ENCODE results near the gene TP53TG5. TPM values are rescaled to one million over a fixed set of nuclear protein-coding genes. Genes with fewer than 3 reads are reported as not detected.

The TP53TG5 gene
- polyA plus RNA-seq, 1 experiment: not detected

DNA sequence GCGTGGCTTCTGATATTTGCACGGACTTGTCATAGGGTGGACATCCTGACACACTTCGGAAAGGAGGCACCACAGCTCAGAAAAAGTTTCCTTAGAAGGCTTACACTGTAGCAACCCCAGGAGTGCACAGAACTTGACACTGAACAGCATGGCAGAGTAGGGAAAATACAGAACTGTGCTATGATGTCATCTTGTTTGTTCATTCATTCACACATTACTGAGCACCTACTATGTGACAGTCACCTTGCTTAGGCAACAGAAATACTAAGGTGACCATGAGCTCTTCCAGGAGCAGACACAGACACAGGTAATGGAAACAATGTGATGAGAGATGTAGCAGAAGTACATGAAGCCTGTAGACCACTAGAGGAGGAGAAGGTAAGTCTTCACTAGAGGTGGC is 35.4 kb upstream of the TP53TG5 start:
- Histone ChIP-seq H3K4me3 (ENCODE audit: low read depth, low read length) (no peak overlapping the region), H3K36me3 (ENCODE audit: control insufficient read depth, insufficient read depth, low read length) (peaks cover 5% of the 10 kb centered on the region), H3K27me3 (ENCODE audit: control insufficient read depth, insufficient read depth, low read length) (no peaks in the 10 kb centered on the region)
- POLR2A ChIA-PET: no interaction called here
- CTCF ChIA-PET: interaction anchor here (1.4 to 1.7 kb wide), 2 partner anchors 51 to 119 kb away, joined by 3 to 4 read pairs; partner anchors contain the start of gene SYS1
- DNase-seq (ENCODE audit: low read depth): no peak
- TF ChIP-seq, protein P1, sequence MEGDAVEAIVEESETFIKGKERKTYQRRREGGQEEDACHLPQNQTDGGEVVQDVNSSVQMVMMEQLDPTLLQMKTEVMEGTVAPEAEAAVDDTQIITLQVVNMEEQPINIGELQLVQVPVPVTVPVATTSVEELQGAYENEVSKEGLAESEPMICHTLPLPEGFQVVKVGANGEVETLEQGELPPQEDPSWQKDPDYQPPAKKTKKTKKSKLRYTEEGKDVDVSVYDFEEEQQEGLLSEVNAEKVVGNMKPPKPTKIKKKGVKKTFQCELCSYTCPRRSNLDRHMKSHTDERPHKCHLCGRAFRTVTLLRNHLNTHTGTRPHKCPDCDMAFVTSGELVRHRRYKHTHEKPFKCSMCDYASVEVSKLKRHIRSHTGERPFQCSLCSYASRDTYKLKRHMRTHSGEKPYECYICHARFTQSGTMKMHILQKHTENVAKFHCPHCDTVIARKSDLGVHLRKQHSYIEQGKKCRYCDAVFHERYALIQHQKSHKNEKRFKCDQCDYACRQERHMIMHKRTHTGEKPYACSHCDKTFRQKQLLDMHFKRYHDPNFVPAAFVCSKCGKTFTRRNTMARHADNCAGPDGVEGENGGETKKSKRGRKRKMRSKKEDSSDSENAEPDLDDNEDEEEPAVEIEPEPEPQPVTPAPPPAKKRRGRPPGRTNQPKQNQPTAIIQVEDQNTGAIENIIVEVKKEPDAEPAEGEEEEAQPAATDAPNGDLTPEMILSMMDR (IDR thresholded peaks at IDR 0.05; ENCODE audit: insufficient read depth, low read depth, low read length): no peak

DNA sequence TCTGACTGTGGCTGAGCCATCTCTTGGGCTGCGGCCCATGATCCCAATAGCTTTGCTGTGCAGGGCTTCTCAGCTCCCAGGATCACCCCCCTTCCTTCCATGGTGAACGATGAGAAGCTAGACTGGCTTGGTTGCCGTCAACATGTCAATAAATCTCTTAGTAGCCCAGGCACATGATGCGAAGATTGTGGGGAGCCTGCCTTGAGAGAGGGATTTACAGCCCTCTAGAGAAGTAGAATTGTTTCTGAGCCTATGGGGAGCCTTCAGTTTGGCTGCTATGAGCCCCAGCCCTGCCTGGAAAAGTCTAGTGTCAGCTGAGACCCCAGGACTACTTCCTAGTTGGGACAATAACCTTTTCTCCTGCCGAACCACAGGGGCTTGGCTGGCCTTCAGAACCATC is 34.5 kb upstream of the TP53TG5 start:
- Histone ChIP-seq H3K4me3 (ENCODE audit: low read depth, low read length) (no peak overlapping the region), H3K36me3 (ENCODE audit: control insufficient read depth, insufficient read depth, low read length) (peaks cover 5% of the 10 kb centered on the region), H3K27me3 (ENCODE audit: control insufficient read depth, insufficient read depth, low read length) (no peaks in the 10 kb centered on the region)
- TF ChIP-seq, protein P1 (IDR thresholded peaks at IDR 0.05; ENCODE audit: insufficient read depth, low read depth, low read length): no peak
- ChIA-PET CTCF (interaction anchor here (1.4 to 1.7 kb wide), 2 partner anchors 50 to 118 kb away, joined by 3 to 4 read pairs; partner anchors contain the start of gene SYS1), POLR2A (no interaction called here)
- DNase-seq (ENCODE audit: low read depth): no peak

DNA sequence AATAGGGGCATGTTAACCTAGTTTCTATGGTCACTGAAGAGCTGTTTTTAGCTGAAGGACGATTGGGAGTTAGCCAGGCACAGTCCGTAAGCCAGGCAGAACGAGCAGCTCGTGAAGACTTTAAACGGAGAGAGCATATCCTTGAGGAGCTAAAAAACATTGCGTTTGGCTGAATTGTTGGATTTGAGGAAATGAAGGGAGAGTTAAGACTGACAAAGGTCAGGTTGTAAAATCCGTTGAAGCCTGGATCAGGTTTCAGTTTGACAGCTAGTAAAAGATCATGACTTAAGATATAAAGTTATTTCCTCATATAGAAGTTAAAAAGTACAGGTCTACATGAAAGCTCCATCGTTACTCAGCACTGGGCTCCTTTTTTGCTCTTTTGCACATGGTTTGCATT is 32.8 kb upstream of the TP53TG5 start:
- Histone ChIP-seq H3K27me3 (ENCODE audit: control insufficient read depth, insufficient read depth, low read length) (no peaks in the 10 kb centered on the region), H3K36me3 (ENCODE audit: control insufficient read depth, insufficient read depth, low read length) (peaks cover 5% of the 10 kb centered on the region), H3K4me3 (ENCODE audit: low read depth, low read length) (no peak overlapping the region)
- ChIA-PET POLR2A (no interaction called here), CTCF (interaction anchor here (1.3 to 1.5 kb wide), 2 partner anchors 37 to 48 kb away, joined by 4 read pairs; partner anchors contain the start of gene SYS1)
- DNase-seq (ENCODE audit: low read depth): no peak
- TF ChIP-seq, protein P1 (IDR thresholded peaks at IDR 0.05; ENCODE audit: insufficient read depth, low read depth, low read length): no peak

DNA sequence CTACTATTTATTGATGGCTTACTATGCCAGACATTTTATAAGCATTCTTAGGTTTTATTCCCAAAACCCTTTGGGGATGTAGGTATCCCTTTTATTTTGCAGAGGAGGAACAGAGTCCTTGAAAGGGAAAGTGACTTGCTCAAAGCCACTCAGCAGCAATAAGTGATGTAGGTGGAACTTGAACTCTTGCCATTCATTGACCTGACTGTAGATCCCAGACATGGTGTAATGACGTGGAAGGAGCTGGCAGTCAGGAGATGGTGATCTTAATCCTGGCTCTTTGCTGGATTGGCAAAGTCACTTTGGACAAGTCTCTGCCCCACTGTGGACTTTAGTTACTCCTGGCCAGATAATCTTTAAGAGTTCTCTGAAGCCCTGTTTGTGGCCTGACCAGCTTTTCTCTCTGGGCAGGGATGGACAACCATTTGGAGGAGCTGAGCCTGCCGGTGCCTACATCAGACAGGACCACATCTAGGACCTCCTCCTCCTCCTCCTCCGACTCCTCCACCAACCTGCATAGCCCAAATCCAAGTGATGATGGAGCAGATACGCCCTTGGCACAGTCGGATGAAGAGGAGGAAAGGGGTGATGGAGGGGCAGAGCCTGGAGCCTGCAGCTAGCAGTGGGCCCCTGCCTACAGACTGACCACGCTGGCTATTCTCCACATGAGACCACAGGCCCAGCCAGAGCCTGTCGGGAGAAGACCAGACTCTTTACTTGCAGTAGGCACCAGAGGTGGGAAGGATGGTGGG is 31.6 kb upstream of the TP53TG5 start:
- POLR2A ChIA-PET: no interaction called here
- CTCF ChIA-PET: interaction anchor here (1.5 kb wide), 1 partner anchor 47 kb away, joined by 4 read pairs; the partner anchor contains the start of gene SYS1
- DNase-seq (ENCODE audit: low read depth): no peak

DNA sequence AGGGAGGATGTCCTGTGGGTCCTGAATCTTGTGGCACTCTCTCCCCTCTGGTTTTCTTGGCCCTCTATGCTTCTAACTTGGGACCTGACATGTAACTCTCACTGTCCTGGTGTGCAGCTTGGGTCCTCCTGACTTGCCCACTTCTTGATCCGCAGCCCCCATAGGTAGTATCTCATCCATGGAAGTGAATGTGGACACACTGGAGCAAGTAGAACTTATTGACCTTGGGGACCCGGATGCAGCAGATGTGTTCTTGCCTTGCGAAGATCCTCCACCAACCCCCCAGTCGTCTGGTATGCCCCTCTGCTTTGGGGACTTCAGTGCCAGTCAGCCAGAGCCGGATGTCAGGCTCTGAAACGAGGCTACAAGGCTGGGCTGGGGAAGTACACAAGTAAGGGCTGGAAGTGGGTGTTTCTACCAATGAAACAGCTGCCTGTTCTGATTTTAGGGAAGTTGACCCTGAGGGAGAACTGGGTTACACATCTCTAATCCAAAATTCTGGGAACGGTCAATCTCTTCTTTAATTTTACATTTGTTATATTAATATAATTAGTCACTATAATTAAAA is 30.6 kb upstream of the TP53TG5 start:
- Histone ChIP-seq H3K27me3 (ENCODE audit: control insufficient read depth, insufficient read depth, low read length) (no peaks in the 10 kb centered on the region), H3K4me3 (ENCODE audit: low read depth, low read length) (no peak overlapping the region), H3K36me3 (ENCODE audit: control insufficient read depth, insufficient read depth, low read length) (peaks cover 5% of the 10 kb centered on the region)
- no peak for DNase-seq (ENCODE audit: low read depth)
- POLR2A ChIA-PET: no interaction called here
- CTCF ChIA-PET: no interaction called here
- TF ChIP-seq, protein P1 (IDR thresholded peaks at IDR 0.05; ENCODE audit: insufficient read depth, low read depth, low read length): no peak

More for the DNA sequence above, 31.6 kb upstream of the TP53TG5 start:
- no peaks in the 10 kb centered on the region for H3K27me3 ChIP-seq (ENCODE audit: control insufficient read depth, insufficient read depth, low read length)
- no peak overlapping the region for H3K4me3 ChIP-seq (ENCODE audit: low read depth, low read length)
- TF ChIP-seq, protein P1 (IDR thresholded peaks at IDR 0.05; ENCODE audit: insufficient read depth, low read depth, low read length): no peak
- peaks cover 5% of the 10 kb centered on the region for H3K36me3 ChIP-seq (ENCODE audit: control insufficient read depth, insufficient read depth, low read length)
